ENCODE data around the gene EMX2.

GRCh38 chr10:117591043-117591442 lies 48.5 kb downstream of the EMX2 start:
- TF ChIP-seq CTCF (IDR thresholded peaks at IDR 0.05) = no peak
- TF ChIP-seq POLR2A (IDR thresholded peaks at IDR 0.05) = no peak
